Smooth muscle cell (in vitro differentiated cells): Measurements from ENCODE around the gene CLCN3. TPM values are rescaled to one million over a fixed set of nuclear protein-coding genes. Genes with fewer than 3 reads are reported as not detected.
A peak's percentile ranks its signal among the peaks of the same experiment; 100 is the strongest.

ENCODE experiments used
- DNase-seq: peaks from one replicate; lab custom pipeline; 2025; ENCODE audit not compliant: unreplicated experiment; lab: John Stamatoyannopoulos, UW
- H2AFZ ChIP-seq: fragments of 200-600 bp; sonication (generic); 2 replicates; pipeline ENCODE4 v1.6.0; 2016; ENCODE audit warnings: antibody characterized with exemption, low read depth, mild to moderate bottlenecking
- H3F3A ChIP-seq: fragments of 200-600 bp; sonication (generic); 2 replicates; pipeline ENCODE4 v1.6.0; 2017; ENCODE audit warnings: antibody characterized with exemption, low read depth
- H3K27ac ChIP-seq: fragments of 200-600 bp; sonication (generic); 2 replicates; pipeline ENCODE4 v1.5.1; 2016; ENCODE audit warnings: low read depth, mild to moderate bottlenecking
- H3K27me3 ChIP-seq: fragments of 200-600 bp; sonication (generic); 2 replicates; pipeline ENCODE4 v1.6.1; 2016; ENCODE audit warnings: low read depth, mild to moderate bottlenecking
- H3K36me3 ChIP-seq: fragments of 200-600 bp; sonication (generic); 2 replicates; pipeline ENCODE4 v1.5.1; 2016; ENCODE audit warnings: low read depth
- H3K4me1 ChIP-seq: fragments of 200-600 bp; sonication (generic); 2 replicates; pipeline ENCODE4 v1.5.1; 2016; ENCODE audit warnings: low read depth
- H3K4me2 ChIP-seq: fragments of 200-600 bp; sonication (generic); 2 replicates; pipeline ENCODE4 v1.6.0; 2016; ENCODE audit warnings: mild to moderate bottlenecking
- H3K4me3 ChIP-seq: fragments of 200-600 bp; sonication (generic); 2 replicates; pipeline ENCODE4 v1.5.1; 2016; ENCODE audit warnings: mild to moderate bottlenecking
- H3K79me2 ChIP-seq: fragments of 200-600 bp; sonication (generic); 2 replicates; pipeline ENCODE4 v1.6.0; 2016; ENCODE audit warnings: low read depth, mild to moderate bottlenecking
- H3K9ac ChIP-seq: fragments of 200-600 bp; sonication (generic); 2 replicates; pipeline ENCODE4 v1.6.0; 2016; ENCODE audit warnings: low read depth
- H3K9me3 ChIP-seq: fragments of 200-600 bp; sonication (generic); replicated peaks from 2 replicates; pipeline ENCODE4 v1.5.1; 2016; ENCODE audit warnings: low read depth
- H4K20me1 ChIP-seq: fragments of 200-600 bp; sonication (generic); 2 replicates; pipeline ENCODE4 v1.6.0; 2016; ENCODE audit warnings: low read depth
- CTCF ChIP-seq: fragments of 200-600 bp; sonication (generic); IDR thresholded peaks from 2 replicates; pipeline ENCODE4 v1.5.1; 2017; ENCODE audit warnings: borderline replicate concordance, mild to moderate bottlenecking, antibody characterized with exemption; ENCODE audit not compliant: insufficient read depth, poor library complexity, severe bottlenecking
- WGBS: methylation state at CpG from one replicate; pipeline ENCODE4 v1.1.7; 2016; ENCODE audit warnings: low lambda C conversion rate; 5-methylcytosine and 5-hydroxymethylcytosine counted together
- polyA plus RNA-seq: library from polyadenylated mRNA; unstranded; fragments of >200 nt; fragmentation: Nextera tagmentation; extraction: Ambion mirVana; gene quantifications from 2 replicates; pipeline ENCODE4 v1.2.1, GENCODE V29; 2016
- total RNA-seq: library from RNA; depleted of rRNA; stranded (reverse); fragments of >200 nt; gene quantifications from 2 replicates; pipeline ENCODE4 v1.2.3, GENCODE V29; 2014

Gene CLCN3
- total and polyA plus RNA-seq, 2 experiments from 2014 or later = 13.7 to 41.2 TPM

DNA sequence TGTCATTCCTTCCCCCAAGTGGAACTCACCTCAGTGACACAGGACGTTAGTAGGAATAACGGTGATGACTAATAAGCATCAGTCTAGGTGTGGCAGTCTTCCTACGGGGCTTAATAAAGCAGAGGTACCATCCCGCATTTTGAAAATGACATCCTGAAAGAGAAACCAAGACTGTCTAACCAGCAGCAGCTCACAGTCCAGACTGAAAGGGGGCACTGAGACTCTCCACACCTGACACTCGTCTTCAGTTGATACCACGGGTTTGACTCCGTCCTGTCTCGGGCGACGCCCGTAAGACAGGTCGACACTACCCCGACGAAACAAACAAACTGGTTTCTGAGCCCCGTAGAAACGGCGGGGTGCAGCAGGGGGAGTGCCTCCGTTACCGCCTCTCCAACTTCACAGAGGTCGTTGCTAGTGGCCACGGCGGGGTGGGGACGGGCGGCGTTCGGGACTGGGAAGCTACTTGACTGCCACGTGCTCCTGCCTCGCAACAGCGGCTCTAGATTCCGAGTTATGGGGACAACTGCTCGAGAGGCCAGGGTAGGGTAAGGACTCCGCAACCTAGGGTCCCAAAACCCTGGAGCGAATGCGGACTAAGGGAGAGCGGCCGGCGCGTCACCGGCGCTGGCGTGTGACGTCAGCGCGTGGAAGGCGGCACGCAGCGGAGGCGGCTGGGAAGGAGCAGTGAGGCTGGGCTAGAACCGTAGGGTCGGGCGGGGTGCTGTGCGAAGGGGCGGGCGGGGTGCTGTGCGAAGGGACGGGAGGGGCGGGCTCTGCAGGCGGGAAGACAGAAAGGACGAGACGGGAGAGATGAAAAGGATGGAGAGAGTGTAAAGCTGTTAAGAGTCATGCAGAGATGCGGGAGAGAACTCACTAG, 8.1 kb upstream of the CLCN3 start, which contains the start of gene NEK1:
TSS of gene NEK1 (minus strand) at position 593 of the 880 bp plus-strand sequence. CDS start 9,953 bp downstream, outside the sequence.
- H3K36me3 ChIP-seq = no peaks in the 10 kb centered on the region
- H3K9ac ChIP-seq = peak within 1 kb of the TSS; percentile 97
- H3K4me3 ChIP-seq = peak within 1 kb of the TSS; percentile 93
- no peaks in the 10 kb centered on the region for H4K20me1 ChIP-seq
- peaks cover 35% of the 10 kb centered on the region for H3K79me2 ChIP-seq
- no peaks in the 10 kb centered on the region for H3K9me3 ChIP-seq
- H3K4me1 ChIP-seq = peaks cover 18% of the 10 kb centered on the region
- peak; percentile 87 for DNase-seq
- H3K27me3 ChIP-seq = no peaks in the 10 kb centered on the region
- H3K4me2 ChIP-seq = peak within 1 kb of the TSS; percentile 97
- H2AFZ ChIP-seq = peak within 1 kb of the TSS; percentile 98
- under 1% methylated on average over 47 of the region's 61 CpGs for WGBS
- no peaks in the 10 kb centered on the region for H3F3A ChIP-seq
- H3K27ac ChIP-seq = peak within 1 kb of the TSS; percentile 96
- no peak for TF ChIP-seq CTCF

DNA sequence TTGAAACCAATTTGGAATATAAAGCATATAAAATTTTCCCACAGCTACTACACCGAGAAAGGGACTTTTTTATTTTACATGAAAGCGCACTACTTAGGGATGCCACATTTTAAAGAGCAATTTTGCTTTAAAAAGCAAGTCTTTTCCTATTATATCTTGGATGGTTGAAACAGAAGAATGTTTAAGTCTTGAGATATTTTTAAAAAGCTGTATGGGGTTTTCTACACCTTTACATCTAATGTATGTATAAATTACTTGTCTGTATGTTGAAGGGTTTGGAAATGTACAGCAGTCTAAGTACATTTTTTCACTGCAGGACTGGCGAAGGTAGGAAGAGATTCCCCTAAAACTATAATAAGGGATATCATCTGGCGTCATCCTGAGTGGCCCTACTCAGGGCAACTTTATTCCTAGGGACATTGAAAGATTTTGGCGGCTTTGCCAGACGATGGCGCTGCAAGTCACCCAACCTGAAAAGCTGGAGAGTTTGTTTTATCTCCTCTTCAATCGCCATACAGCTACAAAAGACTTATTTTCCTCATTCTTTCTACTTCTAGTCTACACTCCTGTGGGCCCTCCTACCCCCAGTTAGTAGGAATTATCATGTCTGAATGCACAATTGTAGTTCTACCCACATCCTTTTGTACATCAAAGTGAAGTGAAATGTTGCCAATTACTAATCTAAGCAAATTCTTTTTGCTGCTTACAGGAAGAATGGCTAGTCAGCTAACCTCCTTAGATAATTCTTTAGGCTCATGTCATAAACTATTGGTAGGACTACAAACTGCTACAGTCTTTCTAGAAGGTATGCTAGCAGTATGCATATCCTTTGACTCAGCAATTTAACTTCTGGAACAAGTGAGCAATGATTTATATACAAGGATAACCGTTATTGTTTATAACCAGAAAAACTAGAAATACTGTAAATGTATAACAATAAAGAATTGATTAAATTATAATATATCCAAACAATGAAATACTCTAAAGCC, 7.2 kb upstream of the CLCN3 start:
- peak overlapping the region; percentile 58 for H3K9ac ChIP-seq
- peak overlapping the region; percentile 97 for H3K4me2 ChIP-seq
- no peaks in the 10 kb centered on the region for H3K27me3 ChIP-seq
- WGBS = 7% methylated on average over 9 of the region's 9 CpGs
- H3K79me2 ChIP-seq = peaks cover 29% of the 10 kb centered on the region
- peak overlapping the region; percentile 96 for H3K27ac ChIP-seq
- H4K20me1 ChIP-seq = no peaks in the 10 kb centered on the region
- peak; percentile 67 for TF ChIP-seq CTCF
- peak overlapping the region; percentile 92 for H2AFZ ChIP-seq
- H3K9me3 ChIP-seq = no peaks in the 10 kb centered on the region
- no peaks in the 10 kb centered on the region for H3K36me3 ChIP-seq
- H3F3A ChIP-seq = no peaks in the 10 kb centered on the region
- DNase-seq = peak; percentile 3
- H3K4me3 ChIP-seq = peak overlapping the region; percentile 93
- H3K4me1 ChIP-seq = peaks cover 18% of the 10 kb centered on the region

DNA sequence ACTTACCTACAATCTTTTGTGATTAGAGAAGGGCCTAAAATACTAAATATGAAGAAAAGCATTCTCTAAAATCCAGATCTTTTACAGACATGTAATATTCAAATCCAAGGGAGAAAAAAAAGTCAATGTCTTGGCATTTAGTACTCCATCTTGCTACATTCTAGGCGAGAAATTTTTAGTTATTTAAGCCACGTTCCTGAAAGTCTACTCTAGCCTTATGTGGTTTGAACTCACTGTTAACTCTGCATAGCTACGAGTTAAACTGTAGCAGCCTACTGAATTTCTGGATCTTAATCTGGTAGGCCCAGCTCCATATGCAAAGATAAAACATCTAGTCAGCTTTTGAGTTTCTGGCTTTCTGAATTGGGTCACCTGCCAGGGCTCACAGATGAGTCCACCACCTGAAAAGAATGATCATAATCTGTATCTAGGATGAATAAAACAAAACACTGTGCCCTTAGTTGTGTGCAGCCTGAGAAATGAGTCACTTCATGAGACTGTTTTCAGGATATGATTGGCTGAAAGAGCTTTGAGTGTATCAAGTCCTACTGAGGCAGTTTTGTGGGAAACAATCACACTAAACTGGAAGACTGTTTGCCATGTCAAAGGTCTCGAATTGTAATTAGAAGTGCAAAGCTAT, 4.8 kb upstream of the CLCN3 start:
- Histone ChIP-seq H3F3A (peaks cover 4% of the 10 kb centered on the region), H4K20me1 (no peaks in the 10 kb centered on the region), H3K79me2 (peaks cover 12% of the 10 kb centered on the region), H3K27ac (no peak overlapping the region), H3K9ac (no peak overlapping the region), H3K9me3 (no peaks in the 10 kb centered on the region), H3K27me3 (no peaks in the 10 kb centered on the region), H3K36me3 (no peaks in the 10 kb centered on the region), H2AFZ (no peak overlapping the region), H3K4me2 (no peak overlapping the region), H3K4me3 (no peak overlapping the region), H3K4me1 (peaks cover 25% of the 10 kb centered on the region)
- no peak for DNase-seq
- 82% methylated on average over 4 of the region's 4 CpGs for whole genome bisulfite sequencing
- TF ChIP-seq CTCF = no peak
